HG02852 (cell line): ENCODE data around the gene NUAK1.

Source experiments
- ATAC-seq: cut with Tn5 transposase; IDR thresholded peaks from one replicate; pipeline ENCODE4 v1.9.1; 2021; ENCODE audit warnings: mild to moderate bottlenecking, moderate library complexity; ENCODE audit not compliant: unreplicated experiment

The NUAK1 gene

GRCh38 chr12:106066051-106066705 lies 72.6 kb downstream of the NUAK1 start:
- no peak for ATAC-seq

DNA sequence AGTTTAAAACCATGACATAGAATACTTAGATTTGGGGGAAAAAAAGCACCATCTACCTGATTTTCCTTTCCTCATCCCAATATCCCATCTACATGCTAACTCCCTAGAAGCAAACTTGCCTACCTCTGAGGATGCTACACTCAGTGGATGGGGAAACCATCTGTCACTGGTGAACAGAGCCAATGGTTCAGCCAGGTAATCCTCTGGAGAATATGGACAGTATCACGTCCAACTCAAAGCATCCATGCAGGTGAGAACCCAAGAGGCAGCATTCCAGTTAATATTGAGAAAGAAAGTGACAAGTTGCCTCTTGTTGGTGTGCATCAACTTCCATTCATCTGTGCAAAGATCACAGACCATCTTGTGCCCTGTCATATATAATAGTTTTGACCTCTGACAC lies 73.2 kb downstream of the NUAK1 start:
- ATAC-seq = no peak

- no peak for ATAC-seq
These were observed 74.1 kb downstream of the NUAK1 start for GRCh38 chr12:106064721-106065021.

GRCh38 chr12:106063826-106064720 lies 74.7 kb downstream of the NUAK1 start:
- ATAC-seq = no peak

- no peak for ATAC-seq
These were observed 76.1 kb downstream of the NUAK1 start for GRCh38 chr12:106062693-106063092.

DNA sequence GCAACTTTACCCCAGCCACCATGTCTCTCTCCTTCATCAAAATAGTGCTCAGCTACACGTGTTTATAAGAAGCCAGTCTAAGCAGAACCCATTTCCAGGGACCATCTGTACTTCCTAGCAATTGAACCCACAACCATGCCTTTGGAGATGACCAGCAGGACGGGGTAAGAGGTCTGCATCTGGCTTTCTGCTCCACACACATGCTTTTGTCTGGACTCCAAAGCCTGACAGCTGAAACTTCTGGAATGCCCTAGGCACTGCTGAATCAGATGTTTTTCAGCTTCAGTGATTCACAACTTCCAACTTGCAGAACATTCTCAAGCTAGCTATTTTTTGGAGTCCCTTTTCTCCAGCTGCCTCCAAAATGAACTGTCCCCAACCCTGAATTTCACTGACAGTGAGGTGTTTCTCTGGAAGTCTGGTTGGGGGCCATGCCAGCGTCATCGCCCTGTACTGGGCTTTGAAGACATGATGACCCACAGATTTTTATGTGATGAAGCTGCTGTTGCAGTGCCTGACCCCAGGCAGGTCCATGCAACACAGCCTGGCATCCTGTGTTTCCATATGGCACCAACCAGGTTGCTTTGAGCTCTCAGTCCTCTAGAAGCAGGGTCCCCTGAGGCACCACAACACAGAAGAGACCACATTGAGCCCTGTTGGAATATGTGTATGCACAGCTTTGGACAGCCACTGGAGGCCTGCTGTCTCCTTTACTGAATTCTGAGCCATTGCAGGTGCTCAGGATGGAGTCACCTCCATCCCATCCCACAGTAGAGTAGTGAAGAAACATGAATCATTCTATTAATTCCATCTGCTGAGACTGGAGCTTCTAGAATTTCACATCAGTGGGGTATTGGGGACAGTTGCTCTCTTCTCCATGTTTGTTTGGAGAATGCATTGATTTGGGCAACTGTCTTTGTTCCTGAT lies 80.2 kb downstream of the NUAK1 start:
- no peak for ATAC-seq

DNA sequence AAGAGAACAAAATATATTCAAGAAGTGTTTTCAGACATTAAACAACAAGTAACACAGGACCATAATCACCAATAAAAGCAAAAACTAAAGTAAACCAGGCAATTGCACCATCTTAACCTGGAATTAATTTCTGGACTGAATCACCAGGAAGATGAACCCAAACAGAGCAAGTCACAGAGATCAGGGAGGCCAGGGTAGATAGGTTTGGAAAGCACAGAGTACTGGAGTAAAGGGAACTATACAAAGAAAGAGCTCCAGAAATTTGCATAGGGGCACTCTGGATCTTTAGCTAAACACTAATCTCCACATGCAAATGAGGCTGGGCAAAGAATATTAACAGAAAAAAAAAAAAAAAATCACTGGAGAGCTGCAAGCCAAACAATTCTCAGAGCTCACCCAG lies 84.7 kb downstream of the NUAK1 start:
- ATAC-seq = no peak

DNA sequence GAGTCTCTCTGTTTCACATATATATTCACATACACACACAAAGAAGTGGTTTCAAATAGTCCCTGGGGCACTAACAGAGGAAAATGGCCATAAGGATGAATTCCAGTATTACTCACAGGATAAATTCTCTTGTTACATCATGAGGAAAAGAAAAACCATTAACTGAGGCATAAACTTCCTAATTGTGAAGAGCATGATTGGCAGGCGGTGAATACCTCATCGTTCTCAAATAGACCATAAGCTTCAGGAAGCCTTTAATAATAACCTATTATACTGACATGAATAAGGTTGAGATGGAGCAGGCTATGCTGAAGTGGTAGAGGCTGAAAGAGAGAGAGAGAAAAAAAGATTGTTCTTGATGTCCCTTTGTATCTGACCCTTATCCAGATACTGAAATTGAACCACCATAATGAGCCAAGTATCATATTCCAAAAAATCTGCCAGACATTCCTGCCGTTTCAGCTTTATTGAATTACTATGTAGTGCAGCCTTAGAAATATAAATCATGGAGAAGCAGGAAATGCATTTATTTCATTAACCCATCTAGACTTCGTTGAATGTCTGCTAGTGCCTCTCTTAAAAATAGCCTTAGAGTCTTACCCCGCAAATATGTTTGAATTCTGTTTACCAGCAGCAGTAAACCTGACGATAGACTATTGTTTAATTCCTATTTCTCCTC lies 86.8 kb downstream of the NUAK1 start:
- no peak for ATAC-seq

GRCh38 chr12:106049546-106049945 lies 89.2 kb downstream of the NUAK1 start:
- ATAC-seq = no peak

DNA sequence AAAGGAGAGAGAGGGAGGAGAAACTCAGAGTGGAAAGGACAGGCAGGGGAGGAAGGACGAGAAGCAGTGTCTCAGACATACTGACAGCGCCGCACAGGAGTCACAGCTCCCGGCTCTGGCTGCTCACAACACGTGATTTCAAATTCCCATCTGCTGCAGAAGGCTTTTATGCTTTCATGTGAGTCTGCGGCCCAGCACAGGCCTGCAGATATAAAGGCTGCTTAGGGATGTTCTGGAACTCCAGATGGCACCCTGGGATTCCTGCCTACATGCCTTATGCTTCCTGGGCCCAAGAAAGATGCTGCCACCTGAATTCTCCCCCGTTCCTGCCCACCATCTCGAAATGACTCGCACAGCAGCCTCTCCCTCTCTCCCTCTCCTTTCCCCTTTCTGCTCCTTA lies 89.6 kb downstream of the NUAK1 start:
- no peak for ATAC-seq

DNA sequence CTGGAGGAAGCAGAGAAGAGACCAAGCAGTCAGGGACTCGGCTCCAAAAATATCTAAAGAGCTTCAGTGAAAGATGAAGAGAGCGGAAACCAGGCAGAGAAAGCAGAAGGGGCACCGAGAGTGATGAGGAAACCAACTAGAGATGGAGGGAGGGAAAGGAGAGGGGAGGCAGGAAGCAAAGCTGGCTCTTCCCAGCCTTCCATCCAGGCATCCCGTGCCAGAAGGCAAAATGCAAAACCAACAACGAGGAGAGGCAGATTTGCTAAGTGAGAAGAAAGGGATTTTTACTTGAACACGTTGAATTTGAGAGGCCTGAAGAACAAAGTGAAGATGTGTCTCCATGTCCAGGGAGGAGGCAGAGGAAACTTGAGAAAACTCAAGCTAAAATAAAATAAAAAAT lies 90.1 kb downstream of the NUAK1 start:
- no peak for ATAC-seq

GRCh38 chr12:106048016-106048415 lies 90.7 kb downstream of the NUAK1 start:
- no peak for ATAC-seq

- no peak for ATAC-seq
These were observed 91.8 kb downstream of the NUAK1 start for GRCh38 chr12:106046947-106047346.

- no peak for ATAC-seq
These were observed 92.4 kb downstream of the NUAK1 start for GRCh38 chr12:106046301-106046846.

DNA sequence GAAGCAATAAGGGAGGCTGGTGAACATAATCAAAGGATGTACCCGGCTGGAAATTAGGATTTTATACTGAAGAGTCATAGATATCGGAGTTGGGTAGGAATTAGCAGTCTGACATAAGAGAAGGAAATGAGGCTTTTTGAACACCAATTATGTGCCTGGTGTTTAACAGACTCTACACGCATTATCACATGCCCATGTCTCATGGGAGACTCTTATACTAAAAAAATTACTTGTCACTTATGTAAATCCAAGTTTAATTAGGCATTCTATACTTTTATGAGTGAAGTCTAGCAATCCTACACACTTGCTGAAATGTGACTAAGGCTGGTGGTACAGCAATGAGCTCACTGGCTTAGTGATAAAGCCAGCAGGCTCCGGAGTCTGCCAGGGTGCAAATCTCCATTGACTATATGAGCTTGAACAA lies 93.5 kb downstream of the NUAK1 start:
- ATAC-seq = no peak

DNA sequence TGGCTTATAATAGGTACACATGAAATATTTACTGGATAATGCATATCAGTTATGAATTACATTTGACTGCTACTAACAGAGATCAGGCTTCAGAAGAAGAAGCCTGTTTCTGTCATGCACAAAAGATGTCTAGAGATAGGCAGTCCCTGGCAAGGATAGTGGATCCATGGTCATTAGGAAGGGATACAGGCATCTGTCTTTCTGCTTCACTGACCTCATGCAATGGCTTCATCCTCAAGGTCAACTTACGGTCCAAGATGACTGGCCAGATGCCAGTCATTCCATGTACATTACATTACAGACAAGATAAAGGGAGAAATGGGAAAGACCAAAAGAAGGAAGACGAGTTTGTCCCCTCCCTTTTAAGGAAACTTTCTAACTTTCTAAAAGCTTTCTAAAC lies 94.0 kb downstream of the NUAK1 start:
- no peak for ATAC-seq

DNA sequence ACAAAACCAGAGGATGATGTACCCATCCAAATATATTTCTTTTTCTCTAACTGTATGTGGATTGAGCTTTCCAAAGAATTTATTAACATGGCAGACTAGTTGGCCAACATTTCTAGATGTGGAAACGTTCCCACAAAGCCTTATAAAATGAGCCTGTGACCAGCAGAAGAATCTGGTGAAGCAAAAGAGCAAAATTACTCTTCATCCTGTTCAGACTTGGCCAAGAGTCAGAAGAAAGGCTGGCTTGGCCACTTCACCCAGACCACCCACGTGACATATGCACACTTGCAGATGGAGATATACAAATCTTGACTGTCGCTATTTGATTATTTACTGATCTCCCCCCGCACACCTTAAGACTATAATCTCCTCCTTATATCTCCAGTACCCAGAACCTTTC lies 96.7 kb downstream of the NUAK1 start:
- ATAC-seq = no peak

DNA sequence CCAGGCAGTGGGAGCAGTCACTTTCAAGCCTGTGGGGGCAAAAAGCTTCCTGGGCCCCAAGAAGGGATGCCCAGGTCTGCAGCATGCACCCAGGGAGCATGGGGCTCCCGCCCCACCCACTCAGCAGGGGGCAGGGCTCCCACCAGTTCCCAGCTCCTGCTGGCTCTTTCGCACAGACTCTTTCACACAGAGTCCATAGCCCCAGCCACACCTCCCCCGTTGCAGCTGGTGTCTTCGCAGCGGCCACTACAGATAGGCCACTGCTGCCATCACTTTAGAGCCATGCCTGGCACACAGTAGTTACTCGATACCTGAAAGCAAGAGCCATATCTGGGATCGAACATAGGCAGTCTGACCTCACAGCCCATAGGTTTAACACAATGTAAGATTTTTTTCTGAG lies 98.2 kb downstream of the NUAK1 start:
- ATAC-seq = no peak

- no peak for ATAC-seq
These were observed 98.9 kb downstream of the NUAK1 start for GRCh38 chr12:106039646-106040404.

DNA sequence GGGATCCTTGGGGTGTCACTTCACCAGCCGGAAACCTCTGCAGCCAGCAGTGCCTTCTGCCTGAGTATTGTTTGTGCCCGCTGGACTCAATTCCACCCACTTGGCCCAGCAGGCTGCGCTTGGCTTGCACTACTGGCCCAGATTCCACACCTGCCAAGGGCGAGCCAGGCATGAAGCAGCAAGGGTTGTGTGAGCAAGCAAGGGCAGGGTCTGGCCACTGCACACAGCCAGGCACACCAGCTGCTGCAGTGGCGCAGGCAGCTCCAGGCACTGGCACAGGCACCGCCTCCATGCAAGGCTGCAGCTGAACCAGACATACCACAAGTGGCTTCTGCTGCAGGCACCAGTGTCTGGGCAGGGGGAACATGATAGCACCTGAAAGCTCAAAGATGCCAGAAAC lies 99.5 kb downstream of the NUAK1 start:
- no peak for ATAC-seq
